Renal cortical epithelial cell (primary cell): ENCODE results near the gene SPIN1. TPM values are rescaled to one million over a fixed set of nuclear protein-coding genes. Genes with fewer than 3 reads are reported as not detected.
"Not testable (repeated sequence)": the region's sequence is repeated elsewhere in the genome, so short reads cannot be mapped to it uniquely, and the experiment has no call there.

ENCODE experiments used
- DNase-seq: peaks from one replicate; pipeline ENCODE4 v3.0.0-alpha.2; 2011; ENCODE audit warnings: low read depth
- total RNA-seq: library from RNA; depleted of rRNA; stranded (reverse); fragments of >200 nt; gene quantifications from 2 replicates; pipeline ENCODE4 v1.2.3, GENCODE V29; 2014

SPIN1 gene
- total RNA-seq = 154 and 211 TPM in 2 replicates

- DNase-seq = no peak
These were observed at the start of gene SPIN1 for GRCh38 chr9:88388203-88388885. Gene SPIN1, plus strand, starts transcription at chr9:88388444. Its CDS starts 38,096 bp downstream, at chr9:88426540.

GRCh38 chr9:88339317-88339716, 48.9 kb upstream of the SPIN1 start:
- DNase-seq = no peak

GRCh38 chr9:88342246-88342645, 46.0 kb upstream of the SPIN1 start:
- peak; percentile 33 for DNase-seq

- DNase-seq = no peak
These were observed 44.2 kb upstream of the SPIN1 start for GRCh38 chr9:88344013-88344412.

- DNase-seq = not testable (repeated sequence)
These were observed 37.9 kb upstream of the SPIN1 start for GRCh38 chr9:88350354-88350753.

- peak; percentile 49 for DNase-seq
These were observed 33.1 kb upstream of the SPIN1 start for GRCh38 chr9:88355166-88355565.

GRCh38 chr9:88357250-88357649, 31.0 kb upstream of the SPIN1 start:
- DNase-seq = not testable (repeated sequence)

GRCh38 chr9:88358723-88359122, 29.5 kb upstream of the SPIN1 start:
- DNase-seq = no peak

GRCh38 chr9:88359974-88360373, 28.3 kb upstream of the SPIN1 start:
- DNase-seq = no peak

- DNase-seq = no peak
These were observed 25.6 kb upstream of the SPIN1 start for GRCh38 chr9:88362681-88363080.

GRCh38 chr9:88363661-88364060, 24.6 kb upstream of the SPIN1 start:
- DNase-seq = no peak

- DNase-seq = no peak
These were observed 23.5 kb upstream of the SPIN1 start for GRCh38 chr9:88364706-88365105.

GRCh38 chr9:88370346-88370745, 17.9 kb upstream of the SPIN1 start:
- no peak for DNase-seq

GRCh38 chr9:88372103-88372654, 16.1 kb upstream of the SPIN1 start:
- no peak for DNase-seq

- DNase-seq = no peak
These were observed 15.2 kb upstream of the SPIN1 start for GRCh38 chr9:88373045-88373444.

GRCh38 chr9:88378317-88378716, 9.9 kb upstream of the SPIN1 start:
- DNase-seq = no peak

- no peak for DNase-seq
These were observed 8.9 kb upstream of the SPIN1 start for GRCh38 chr9:88379352-88379751.

GRCh38 chr9:88380118-88380517, 8.1 kb upstream of the SPIN1 start:
- no peak for DNase-seq

- not testable (repeated sequence) for DNase-seq
These were observed 6.9 kb upstream of the SPIN1 start for GRCh38 chr9:88381322-88381721.

- no peak for DNase-seq
These were observed 5.1 kb upstream of the SPIN1 start for GRCh38 chr9:88383176-88383575.

- not testable (repeated sequence) for DNase-seq
These were observed 2.1 kb upstream of the SPIN1 start for GRCh38 chr9:88386137-88386536.

GRCh38 chr9:88387036-88387551, 1.1 kb upstream of the SPIN1 start:
- DNase-seq = peak; percentile 56

GRCh38 chr9:88387552-88388202, 567 bp upstream of the SPIN1 start:
- DNase-seq = peak; percentile 38
